Measurements from ENCODE around the gene TMTC2. TPM values are rescaled to one million over a fixed set of nuclear protein-coding genes. Genes with fewer than 3 reads are reported as not detected.

Gene TMTC2
- total RNA-seq, 1 donor from 2014 or later, result 8.8 TPM

DNA sequence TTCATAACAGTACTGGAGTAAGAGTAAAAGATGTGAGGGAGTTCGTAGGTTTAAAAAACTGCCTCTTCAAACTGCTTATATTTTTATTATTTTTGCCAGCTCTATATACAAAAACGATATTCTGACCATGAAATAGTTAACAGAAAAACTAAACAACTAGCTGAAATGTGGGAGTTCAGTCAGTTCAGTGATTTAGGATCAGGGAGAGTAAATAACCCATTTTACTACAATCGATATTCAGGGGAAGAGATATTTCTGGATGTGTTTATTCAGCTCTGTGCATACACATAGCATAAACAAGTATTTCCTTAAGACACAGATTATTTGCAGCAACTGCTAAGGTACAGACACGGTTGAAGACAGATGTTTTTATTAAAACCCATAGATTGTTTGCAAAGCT is 470.9 kb downstream of the TMTC2 start:
- DNase-seq (ENCODE audit: extremely low read depth, low read depth, low spot score), result no peak

DNA sequence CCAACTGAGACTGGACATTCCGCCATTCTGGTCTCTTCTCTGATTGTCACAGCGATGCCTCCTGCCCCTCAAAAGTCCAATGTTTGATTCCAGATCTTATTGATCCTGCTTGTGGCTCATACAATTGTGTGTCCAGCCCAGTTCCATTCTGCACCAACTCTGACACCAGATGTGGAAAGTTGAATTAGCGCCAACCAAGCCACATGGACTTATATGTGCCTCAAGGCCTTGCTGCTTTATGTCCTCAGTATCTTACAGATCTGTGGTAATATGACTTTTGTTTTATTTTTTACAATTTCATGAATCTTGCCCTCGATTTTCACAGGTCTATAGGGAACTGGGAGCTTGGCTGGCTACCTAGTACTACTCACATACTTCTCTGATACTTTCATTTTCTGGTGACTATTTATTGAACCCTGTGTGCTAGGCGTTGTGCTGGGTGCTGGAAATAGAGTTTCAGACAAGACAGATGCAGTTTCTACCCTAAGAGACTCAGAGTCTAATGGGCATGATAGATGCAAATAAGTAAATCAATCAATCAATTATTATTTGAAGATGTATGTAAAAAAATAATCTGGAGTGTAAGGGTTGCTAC is 472.0 kb downstream of the TMTC2 start:
- DNase-seq (ENCODE audit: extremely low read depth, low read depth, low spot score), result no peak

DNA sequence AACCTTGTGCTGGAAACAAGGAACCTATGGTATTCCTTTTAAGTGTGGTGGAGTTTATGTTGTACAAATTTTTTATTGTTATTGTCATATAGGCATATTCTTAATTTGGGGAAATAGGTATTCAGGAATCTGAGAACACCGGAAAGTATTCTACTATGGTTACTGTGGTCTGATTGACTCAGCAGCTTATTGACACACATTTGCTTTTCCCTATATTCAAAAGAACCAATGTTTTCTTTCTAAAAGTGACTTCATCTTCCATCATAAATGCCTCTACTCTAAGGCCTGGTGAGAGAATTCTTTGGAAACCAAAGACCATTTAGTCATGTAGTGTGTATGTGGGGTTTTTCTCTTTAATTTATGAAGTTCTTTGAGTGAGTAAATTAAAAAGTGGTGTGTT is 474.8 kb downstream of the TMTC2 start:
- DNase-seq (ENCODE audit: extremely low read depth, low read depth, low spot score), result no peak

DNA sequence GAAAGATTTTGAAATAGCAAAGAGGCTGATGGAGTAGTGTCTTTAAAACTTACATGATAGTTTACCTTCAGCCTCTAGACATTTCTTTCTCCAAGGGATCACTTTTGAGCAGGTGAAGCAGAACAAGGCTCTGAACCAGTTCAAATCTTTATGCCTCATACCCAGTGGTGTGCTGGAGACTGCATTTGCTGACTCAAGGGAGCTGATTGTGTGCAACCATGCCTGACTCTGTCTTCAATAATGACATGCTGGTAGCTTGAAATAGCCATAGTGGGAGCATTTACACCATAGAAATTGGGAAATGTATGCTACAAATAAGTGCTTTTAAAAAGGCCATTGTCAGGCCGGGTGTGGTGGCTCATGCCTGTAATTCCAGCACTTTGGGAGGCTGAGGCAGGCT is 482.0 kb downstream of the TMTC2 start:
- DNase-seq (ENCODE audit: extremely low read depth, low read depth, low spot score), result no peak

DNA sequence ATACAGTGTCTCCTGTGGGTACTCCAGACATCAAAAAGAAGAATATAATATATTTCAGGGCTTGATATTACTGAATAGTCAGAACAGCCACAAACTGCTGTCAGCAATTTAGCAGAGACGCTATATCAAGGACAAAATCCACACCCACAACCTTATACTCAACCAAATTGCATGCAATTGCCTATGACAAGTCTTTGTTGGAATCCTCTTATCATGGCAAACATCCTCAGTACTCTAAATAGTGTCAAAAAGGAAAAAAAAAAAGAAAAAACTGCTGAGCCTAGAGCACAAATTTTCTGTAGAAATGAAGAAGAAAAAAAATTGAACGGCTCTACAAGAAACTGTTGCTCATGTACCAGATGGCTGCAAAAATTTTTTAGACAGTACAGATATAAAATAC is 485.7 kb downstream of the TMTC2 start:
- no peak for DNase-seq (ENCODE audit: extremely low read depth, low read depth, low spot score)

DNA sequence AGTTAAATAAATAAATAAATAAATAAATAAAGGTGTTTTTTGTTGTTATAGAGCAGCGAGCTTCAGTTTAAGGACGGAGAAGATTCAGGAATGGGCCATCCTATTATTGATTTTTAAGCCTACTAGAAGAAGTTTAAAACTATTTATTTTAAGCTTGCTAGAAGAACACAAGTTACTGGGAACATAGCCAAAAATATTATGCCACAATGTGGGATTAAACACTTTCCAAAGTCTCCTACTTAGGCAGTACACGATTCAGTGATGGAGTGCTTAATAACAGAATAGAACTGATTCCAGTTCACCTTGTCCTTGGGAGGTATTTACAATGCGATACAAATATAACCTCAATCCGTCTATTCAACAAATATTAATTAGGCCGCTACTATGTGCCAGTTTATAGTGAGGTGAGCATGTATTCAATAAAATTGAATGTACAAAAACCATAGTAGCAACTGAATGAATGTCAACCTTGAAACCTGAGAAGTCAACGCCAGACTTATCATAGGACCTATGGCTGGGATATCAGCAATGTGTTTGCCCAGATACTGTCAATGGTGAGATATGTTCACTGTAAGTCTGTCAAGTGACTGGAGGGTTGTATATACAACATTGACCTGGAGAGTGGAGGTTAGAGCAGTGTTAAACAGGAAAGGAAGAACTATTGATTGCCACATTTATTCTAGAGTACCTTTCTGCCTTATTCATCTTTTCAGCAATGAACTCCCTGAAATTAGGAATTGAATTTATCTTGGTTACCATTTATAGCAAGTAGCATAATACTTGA is 486.4 kb downstream of the TMTC2 start:
- no peak for DNase-seq (ENCODE audit: extremely low read depth, low read depth, low spot score)

DNA sequence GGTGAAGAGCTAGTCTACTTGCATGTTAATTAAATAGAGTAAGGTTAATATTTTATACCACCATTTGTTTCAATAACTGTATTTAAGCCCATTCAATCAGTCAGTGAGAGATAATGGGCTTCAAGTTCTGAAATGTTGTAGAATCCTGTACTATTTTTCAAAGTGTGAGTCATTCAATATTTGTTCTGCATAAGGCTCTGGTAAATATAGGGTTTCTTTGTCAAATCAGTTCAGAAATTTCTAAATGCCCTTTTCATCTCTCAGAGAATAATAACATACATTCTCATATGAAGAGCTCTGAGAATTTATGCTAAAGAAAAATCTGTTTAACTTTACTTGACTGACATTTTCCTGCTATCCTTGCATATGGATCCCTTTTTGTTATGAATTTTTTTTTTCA is 493.3 kb downstream of the TMTC2 start:
- no peak for DNase-seq (ENCODE audit: extremely low read depth, low read depth, low spot score)

DNA sequence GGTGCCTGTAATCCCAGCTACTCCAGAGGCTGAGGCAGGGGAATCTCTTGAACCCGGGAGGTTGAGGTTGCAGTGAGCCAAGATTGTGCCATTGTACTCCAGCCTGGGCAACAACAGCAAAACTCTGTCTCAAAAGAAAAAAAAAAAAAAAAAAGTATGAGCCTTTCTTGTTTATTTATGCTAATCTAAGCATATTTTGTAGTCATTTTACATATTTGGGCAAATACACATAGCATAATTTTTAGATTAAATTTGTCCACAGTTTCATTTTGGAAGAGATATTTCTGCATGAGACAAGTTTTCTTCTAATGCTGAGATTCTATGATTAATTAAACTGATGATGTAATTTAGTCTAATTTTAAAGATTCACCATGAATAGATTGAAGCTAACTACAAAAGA is 494.4 kb downstream of the TMTC2 start:
- DNase-seq (ENCODE audit: extremely low read depth, low read depth, low spot score), result no peak

DNA sequence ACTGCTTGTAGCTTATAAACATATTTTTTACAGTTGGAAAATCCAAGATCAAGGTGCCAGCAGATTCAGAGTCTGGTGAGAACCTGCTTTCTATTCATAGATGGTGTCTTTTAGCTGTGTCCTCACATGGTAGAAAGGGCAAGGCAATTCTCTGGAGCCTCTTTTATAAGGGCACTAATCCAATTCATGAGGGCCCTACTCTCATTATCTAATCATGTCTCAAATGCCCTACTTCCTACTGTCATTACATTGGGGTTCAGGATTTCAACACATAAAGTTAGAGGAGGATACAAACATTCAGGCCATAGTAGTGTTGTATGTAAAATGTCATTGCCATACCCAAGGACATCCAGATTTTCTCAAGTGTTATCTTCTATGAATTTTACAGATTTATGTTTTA is 496.4 kb downstream of the TMTC2 start:
- no peak for DNase-seq (ENCODE audit: extremely low read depth, low read depth, low spot score)
